Measurements from ENCODE around the gene SLC7A7.
"Not testable (repeated sequence)": the region's sequence is repeated elsewhere in the genome, so short reads cannot be mapped to it uniquely, and the experiment has no call there.

SLC7A7 gene

GRCh38 chr14:22753586-22753985, 61.6 kb downstream of the SLC7A7 start:
- DNase-seq (ENCODE audit: low read depth, low spot score), result no peak

DNA sequence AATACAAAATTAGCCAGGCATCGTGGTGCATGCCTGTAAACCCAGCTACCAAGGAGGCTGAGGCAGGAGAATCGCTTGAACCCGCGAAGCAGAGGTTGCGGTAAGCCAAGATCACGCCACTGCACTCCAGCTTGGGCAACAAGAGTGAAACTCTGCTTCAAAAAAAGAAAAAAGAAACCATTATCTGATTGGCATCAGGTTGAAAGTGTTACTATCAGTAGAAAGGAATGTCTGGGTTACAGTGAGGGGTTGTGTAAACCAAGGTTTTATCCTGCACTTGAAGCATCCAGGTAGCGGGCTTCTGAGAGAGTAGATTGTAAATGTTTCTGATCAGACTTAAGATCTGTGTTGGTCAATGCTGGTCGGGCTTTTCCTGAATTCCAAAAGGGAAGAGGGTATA, 62.8 kb downstream of the SLC7A7 start:
- DNase-seq (ENCODE audit: low read depth, low spot score), result no peak

DNA sequence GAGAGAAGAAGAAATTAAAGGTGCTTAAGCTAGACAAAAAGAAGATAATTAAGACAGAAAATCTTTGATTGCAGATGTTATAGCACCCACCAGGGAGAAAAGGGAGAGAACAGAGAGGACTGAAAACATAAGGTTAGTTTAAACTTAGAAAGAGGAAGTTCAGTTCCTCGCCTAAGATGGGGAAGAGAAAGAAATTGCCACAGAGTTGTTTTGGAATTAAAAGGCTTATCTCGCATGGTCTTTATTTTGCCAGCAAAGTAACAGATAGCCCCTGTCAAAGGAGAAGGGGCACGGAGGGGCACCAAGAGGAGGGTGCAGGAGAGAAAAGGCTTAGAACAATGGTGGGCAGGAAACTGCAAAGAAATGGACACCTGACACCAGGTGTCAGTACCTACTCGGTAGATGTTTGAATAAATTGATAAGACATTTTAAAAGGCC, 66.6 kb downstream of the SLC7A7 start:
- DNase-seq (ENCODE audit: low read depth, low spot score), result no peak

DNA sequence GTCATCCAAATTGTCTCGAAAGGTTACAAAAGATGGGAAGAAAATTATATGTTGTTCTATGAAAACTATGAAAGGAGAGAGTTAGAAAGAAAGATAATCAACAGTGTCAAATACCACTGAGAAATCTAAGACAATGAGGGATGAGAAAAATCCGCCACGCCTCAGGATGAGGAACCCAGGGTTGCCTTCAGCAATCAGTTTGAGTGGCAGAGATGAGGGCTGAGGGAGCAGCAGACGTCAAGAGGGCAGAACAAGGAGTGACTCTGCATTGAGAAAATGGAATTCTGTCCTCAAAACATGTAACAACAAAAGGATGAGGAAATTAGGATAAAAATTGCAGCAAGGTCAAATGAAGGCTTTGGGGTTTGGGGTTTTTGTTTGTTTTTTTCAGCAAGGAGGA, 67.0 kb downstream of the SLC7A7 start:
- no peak for DNase-seq (ENCODE audit: low read depth, low spot score)

DNA sequence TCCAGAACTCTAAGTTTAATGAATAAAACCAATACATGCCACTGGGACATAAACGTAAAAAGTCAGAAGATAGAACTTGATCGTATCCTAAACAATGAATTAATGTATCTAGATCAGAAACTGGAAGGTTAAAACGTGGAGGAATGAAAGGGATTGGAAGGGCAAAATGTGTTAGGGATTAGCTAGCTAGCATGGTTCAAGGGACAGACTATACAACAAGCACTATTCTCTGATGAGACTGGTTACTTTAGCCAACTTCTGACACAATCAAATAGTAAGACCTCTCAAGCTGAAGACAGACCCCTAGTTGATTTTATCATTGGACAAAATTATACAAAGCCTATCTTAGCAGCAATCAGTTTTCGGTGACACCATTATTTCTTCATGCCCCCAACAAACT, 67.5 kb downstream of the SLC7A7 start:
- no peak for DNase-seq (ENCODE audit: low read depth, low spot score)

DNA sequence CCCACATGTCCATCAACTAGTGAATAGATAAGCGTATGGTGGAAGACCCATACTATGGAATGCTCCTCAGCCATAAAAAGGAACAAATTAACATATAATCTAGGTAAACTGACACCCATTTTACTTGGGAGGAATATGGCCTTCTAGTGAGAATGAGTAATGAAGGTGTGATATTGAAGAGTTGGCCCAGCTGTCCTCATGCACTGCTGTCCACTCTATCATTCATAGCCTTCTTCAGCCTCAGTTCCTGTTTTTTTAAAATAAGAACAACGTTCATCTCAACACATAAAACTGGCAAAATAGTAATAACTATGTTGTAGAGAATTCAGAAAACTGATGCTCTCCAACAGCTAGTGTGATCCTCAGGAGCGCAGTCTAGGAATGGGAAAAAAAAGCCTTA, 75.2 kb downstream of the SLC7A7 start:
- no peak for DNase-seq (ENCODE audit: low read depth, low spot score)

GRCh38 chr14:22739423-22739822, 75.8 kb downstream of the SLC7A7 start:
- DNase-seq (ENCODE audit: low read depth, low spot score), result no peak

DNA sequence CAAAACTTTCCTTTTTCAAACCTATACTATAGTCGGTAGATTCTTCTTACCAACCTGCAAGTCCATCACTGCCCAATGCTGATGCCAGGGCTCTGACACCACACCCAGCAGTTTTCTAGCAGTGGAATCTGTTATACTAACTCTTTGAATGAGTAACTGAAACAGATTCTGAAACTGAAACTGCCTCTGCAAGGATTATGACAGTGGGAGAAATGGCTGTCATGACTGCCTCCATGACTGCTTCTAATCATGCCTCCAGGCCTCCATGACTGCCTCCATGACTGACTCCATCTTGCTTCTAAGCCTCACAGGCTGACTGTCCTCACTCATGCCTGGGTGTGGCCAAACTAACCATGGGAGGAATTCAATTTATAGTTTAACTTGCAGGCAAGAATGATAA, 78.2 kb downstream of the SLC7A7 start:
- DNase-seq (ENCODE audit: low read depth, low spot score), result no peak

- DNase-seq (ENCODE audit: low read depth, low spot score), result not testable (repeated sequence)
Measured at GRCh38 chr14:22736384-22736783, 78.9 kb downstream of the SLC7A7 start.

GRCh38 chr14:22735096-22735495, 80.1 kb downstream of the SLC7A7 start:
- no peak for DNase-seq (ENCODE audit: low read depth, low spot score)

- no peak for DNase-seq (ENCODE audit: low read depth, low spot score)
Measured at GRCh38 chr14:22733829-22734228, 81.4 kb downstream of the SLC7A7 start.

DNA sequence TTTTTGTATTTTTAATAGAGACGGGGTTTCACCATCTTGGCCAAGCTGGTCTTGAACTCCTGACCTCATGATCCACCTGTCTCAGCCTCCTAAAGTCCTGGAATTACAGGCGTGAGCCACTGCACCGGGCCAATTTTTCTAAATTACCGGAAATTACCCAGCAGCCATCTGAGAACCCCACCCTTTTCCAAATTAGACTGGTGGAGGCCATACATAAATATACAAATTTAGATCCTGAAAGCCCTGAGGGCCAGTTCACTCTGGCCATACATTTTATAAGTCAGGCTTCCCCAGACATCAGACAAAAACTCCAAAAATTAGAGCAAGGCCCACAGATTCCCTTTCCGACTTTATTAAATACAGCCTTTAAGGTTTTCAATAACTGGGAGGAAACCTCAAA, 83.2 kb downstream of the SLC7A7 start:
- not testable (repeated sequence) for DNase-seq (ENCODE audit: low read depth, low spot score)

DNA sequence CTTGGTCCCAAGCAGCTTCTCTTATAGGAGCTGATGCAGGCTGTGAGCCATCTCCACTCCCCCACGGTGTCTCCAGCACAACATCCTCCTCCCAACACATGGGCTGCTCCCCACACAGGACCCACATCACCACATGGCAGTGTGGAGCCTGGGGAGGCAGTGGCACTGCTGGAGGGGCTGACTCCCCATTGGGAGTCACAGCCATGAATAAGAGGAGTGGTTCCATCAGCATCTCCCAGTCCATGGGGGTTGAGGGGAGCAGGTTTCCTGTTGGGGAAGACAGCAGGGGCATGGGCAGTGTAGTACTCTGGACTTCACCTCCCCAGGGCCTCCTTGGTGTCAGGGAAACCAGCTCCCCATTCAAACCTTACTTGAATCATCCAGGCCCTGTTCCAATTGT, 89.2 kb downstream of the SLC7A7 start:
- DNase-seq (ENCODE audit: low read depth, low spot score), result no peak

- not testable (repeated sequence) for DNase-seq (ENCODE audit: low read depth, low spot score)
Measured at GRCh38 chr14:22725374-22725773, 89.9 kb downstream of the SLC7A7 start.

DNA sequence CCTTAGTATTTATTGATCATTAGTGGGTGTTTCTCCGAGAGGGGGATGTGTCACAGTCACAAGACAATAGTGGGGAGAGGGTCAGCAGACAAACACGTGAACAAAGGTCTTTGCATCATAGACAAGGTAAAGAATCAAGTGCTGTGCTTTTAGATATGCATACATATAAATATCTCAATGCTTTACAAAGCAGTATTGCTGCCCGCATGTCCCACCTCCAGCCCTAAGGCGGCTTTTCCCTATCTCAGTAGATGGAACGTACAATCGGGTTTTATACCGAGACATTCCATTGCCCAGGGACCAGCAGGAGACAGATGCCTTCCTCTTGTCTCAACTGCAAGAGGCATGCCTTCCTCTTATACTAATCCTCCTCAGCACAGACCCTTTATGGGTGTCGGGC, 90.4 kb downstream of the SLC7A7 start:
- not testable (repeated sequence) for DNase-seq (ENCODE audit: low read depth, low spot score)

- no peak for DNase-seq (ENCODE audit: low read depth, low spot score)
Measured at GRCh38 chr14:22723815-22724214, 91.4 kb downstream of the SLC7A7 start.
